Measurements from ENCODE around the gene INTS6. TPM values are rescaled to one million over a fixed set of nuclear protein-coding genes. Genes with fewer than 3 reads are reported as not detected.
A peak's percentile ranks its signal among the peaks of the same experiment; 100 is the strongest.

The INTS6 gene
- total RNA-seq, 2 experiments from 2014 or later: 45.6 to 58.7 TPM

- H2AFZ ChIP-seq (ENCODE audit: low read length): no peak overlapping the region
- H3K27ac ChIP-seq (ENCODE audit: low read depth, low read length, poor library complexity, severe bottlenecking): no peak overlapping the region
- H3K79me2 ChIP-seq (ENCODE audit: insufficient read depth, low read depth, low read length): peaks cover 79% of the 10 kb centered on the region
- no peak overlapping the region for H3K4me2 ChIP-seq (ENCODE audit: low read length)
- intact Hi-C loops (cut with micrococcal nuclease; ENCODE audit: unreplicated experiment): no loop called here
- ChIA-PET POLR2A (interaction anchor here (0.7 to 1.4 kb wide), 3 partner anchors 28 to 61 kb away, joined by 3 to 7 read pairs (median 4); partner anchors contain the start of gene INTS6), CTCF (ENCODE audit: unreplicated experiment) (no interaction called here)
- H3K9me3 ChIP-seq (ENCODE audit: low read length): no peaks in the 10 kb centered on the region; the same call in 1 of the 2 replicates
- BruUV-seq (replicated peaks): no TSS peak
- H4K20me1 ChIP-seq (ENCODE audit: insufficient read depth, low read length): peaks cover 10% of the 10 kb centered on the region; the same call in 1 of the 2 replicates
- H3K9me2 ChIP-seq (ENCODE audit: insufficient read depth, low read length): no peaks in the 10 kb centered on the region
- no peak overlapping the region for H3K4me3 ChIP-seq (ENCODE audit: low read depth, low read length, poor library complexity, severe bottlenecking)
- DNase-seq (ENCODE audit: low spot score): no peak
- peaks cover 37% of the 10 kb centered on the region for H3K4me1 ChIP-seq (ENCODE audit: insufficient read depth, low read length, poor library complexity, severe bottlenecking)
- H3K36me3 ChIP-seq (ENCODE audit: insufficient read depth, low read length): peaks cover 70% of the 10 kb centered on the region
- TF ChIP-seq EZH2phosphoT487 (IDR thresholded peaks at IDR 0.05; ENCODE audit: borderline replicate concordance, low read depth, low read length) (no peak), CTCF (conservative IDR thresholded peaks at IDR 0.05; ENCODE audit: low read length) (no peak)
Measured at GRCh38 chr13:51425410-51426042, 27.3 kb downstream of the INTS6 start.

- no peak for DNase-seq (ENCODE audit: low spot score)
- Histone ChIP-seq H3K36me3 (ENCODE audit: insufficient read depth, low read length) (peaks cover 55% of the 10 kb centered on the region), H3K4me1 (ENCODE audit: insufficient read depth, low read length, poor library complexity, severe bottlenecking) (peaks cover 54% of the 10 kb centered on the region), H3K79me2 (ENCODE audit: insufficient read depth, low read depth, low read length) (peaks cover 96% of the 10 kb centered on the region), H2AFZ (ENCODE audit: low read length) (no peak overlapping the region), H3K4me2 (ENCODE audit: low read length) (no peak overlapping the region), H3K4me3 (ENCODE audit: low read depth, low read length, poor library complexity, severe bottlenecking) (no peak overlapping the region), H3K9me2 (ENCODE audit: insufficient read depth, low read length) (no peaks in the 10 kb centered on the region), H3K9me3 (ENCODE audit: low read length) (no peaks in the 10 kb centered on the region; the same call in 1 of the 2 replicates), H3K27ac (ENCODE audit: low read depth, low read length, poor library complexity, severe bottlenecking) (no peak overlapping the region), H4K20me1 (ENCODE audit: insufficient read depth, low read length) (peaks cover 10% of the 10 kb centered on the region; the same call in 1 of the 2 replicates)
- POLR2A ChIA-PET: interaction anchor here (0.7 to 2.0 kb wide), 4 partner anchors 17 to 30 kb away, joined by 3 to 13 read pairs (median 4); no protein-coding TSS in a partner anchor
- no TSS peak for BruUV-seq (replicated peaks)
- CTCF ChIA-PET (ENCODE audit: unreplicated experiment): no interaction called here
- TF ChIP-seq CTCF (conservative IDR thresholded peaks at IDR 0.05; ENCODE audit: low read length) (no peak), EZH2phosphoT487 (IDR thresholded peaks at IDR 0.05; ENCODE audit: borderline replicate concordance, low read depth, low read length) (no peak)
- intact Hi-C loops (cut with micrococcal nuclease; ENCODE audit: unreplicated experiment): no loop called here
Measured at GRCh38 chr13:51423766-51424165, 29.1 kb downstream of the INTS6 start.

GRCh38 chr13:51422484-51422883, 30.4 kb downstream of the INTS6 start:
- Histone ChIP-seq H3K4me1 (ENCODE audit: insufficient read depth, low read length, poor library complexity, severe bottlenecking) (peaks cover 66% of the 10 kb centered on the region), H4K20me1 (ENCODE audit: insufficient read depth, low read length) (peaks cover 10% of the 10 kb centered on the region; the same call in 1 of the 2 replicates), H2AFZ (ENCODE audit: low read length) (no peak overlapping the region), H3K27ac (ENCODE audit: low read depth, low read length, poor library complexity, severe bottlenecking) (no peak overlapping the region), H3K9me2 (ENCODE audit: insufficient read depth, low read length) (no peaks in the 10 kb centered on the region), H3K4me2 (ENCODE audit: low read length) (peak overlapping the region; percentile 72), H3K9me3 (ENCODE audit: low read length) (peaks cover 12% of the 10 kb centered on the region; the same call in 1 of the 2 replicates), H3K4me3 (ENCODE audit: low read depth, low read length, poor library complexity, severe bottlenecking) (no peak overlapping the region), H3K79me2 (ENCODE audit: insufficient read depth, low read depth, low read length) (peaks cover 99% of the 10 kb centered on the region), H3K36me3 (ENCODE audit: insufficient read depth, low read length) (peaks cover 55% of the 10 kb centered on the region)
- no TSS peak for BruUV-seq (replicated peaks)
- TF ChIP-seq CTCF (conservative IDR thresholded peaks at IDR 0.05; ENCODE audit: low read length) (no peak), EZH2phosphoT487 (IDR thresholded peaks at IDR 0.05; ENCODE audit: borderline replicate concordance, low read depth, low read length) (no peak)
- ChIA-PET CTCF (ENCODE audit: unreplicated experiment) (no interaction called here), POLR2A (interaction anchor here (0.8 to 4.1 kb wide), 9 partner anchors 8 to 32 kb away, joined by 3 to 24 read pairs (median 5); partner anchors contain the start of gene INTS6)
- no peak for DNase-seq (ENCODE audit: low spot score)
- intact Hi-C loops (cut with micrococcal nuclease; ENCODE audit: unreplicated experiment): no loop called here

Data from OCI-LY7 (cell line).